Calu3 (cell line): ENCODE measurements around the gene HAS3. TPM values are rescaled to one million over a fixed set of nuclear protein-coding genes. Genes with fewer than 3 reads are reported as not detected.
"Not testable (repeated sequence)": the region's sequence is repeated elsewhere in the genome, so short reads cannot be mapped to it uniquely, and the experiment has no call there.

Experiments
- BruUV-seq: library from RNA; stranded (reverse); fragments of 400-500 nt; replicated peaks from 2 replicates; lab custom pipeline; 2021; lab: Mats Ljungman, UMichigan
- CTCF ChIA-PET: fragments of 300-600 bp; sonication (Branson Sonifier 250); formaldehyde crosslinking; loops from one replicate; lab custom pipeline; 2022; ENCODE audit warnings: antibody characterized with exemption; lab: Charles Lee
- DNase-seq: peaks from one replicate; pipeline ENCODE4 v3.0.0; 2022
- H3K27ac Mint-ChIP-seq: one replicate; pipeline ENCODE4 v1.8.0; 2022; ENCODE audit warnings: mixed read lengths; ENCODE audit not compliant: unreplicated experiment
- H3K27me3 Mint-ChIP-seq: one replicate; pipeline ENCODE4 v1.8.0; 2022; ENCODE audit warnings: mixed read lengths; ENCODE audit not compliant: unreplicated experiment
- H3K36me3 Mint-ChIP-seq: one replicate; pipeline ENCODE4 v1.8.0; 2022; ENCODE audit warnings: mild to moderate bottlenecking, moderate library complexity, mixed read lengths; ENCODE audit not compliant: insufficient read depth, unreplicated experiment
- H3K4me1 Mint-ChIP-seq: one replicate; pipeline ENCODE4 v1.8.0; 2022; ENCODE audit warnings: mild to moderate bottlenecking, low read depth, mixed read lengths; ENCODE audit not compliant: unreplicated experiment
- H3K4me3 Mint-ChIP-seq: one replicate; pipeline ENCODE4 v1.8.0; 2022; ENCODE audit warnings: mild to moderate bottlenecking, low read depth, moderate library complexity, mixed read lengths; ENCODE audit not compliant: unreplicated experiment
- H3K9me3 Mint-ChIP-seq: one replicate; pipeline ENCODE4 v1.8.0; 2022; ENCODE audit warnings: low read depth, mixed read lengths; ENCODE audit not compliant: unreplicated experiment
- intact Hi-C: fragments of 100-400 bp; cut with micrococcal nuclease; formaldehyde crosslinking; loops from one replicate; pipeline ENCODE4 v1.10.0; 2022; ENCODE audit not compliant: unreplicated experiment
- total RNA-seq: library from RNA; stranded (reverse); gene quantifications from 2 replicates; pipeline ENCODE4 v1.2.3, GENCODE V29; 2022
- TF ChIP-seq, protein P1 (sequence below): fragments of 200-600 bp; IDR thresholded peaks from one replicate; pipeline ENCODE4 v1.8.0; 2022; ENCODE audit warnings: antibody characterized with exemption; ENCODE audit not compliant: unreplicated experiment

The HAS3 gene
- total RNA-seq, 1 experiment from 2014 or later = 33.2 TPM

DNA sequence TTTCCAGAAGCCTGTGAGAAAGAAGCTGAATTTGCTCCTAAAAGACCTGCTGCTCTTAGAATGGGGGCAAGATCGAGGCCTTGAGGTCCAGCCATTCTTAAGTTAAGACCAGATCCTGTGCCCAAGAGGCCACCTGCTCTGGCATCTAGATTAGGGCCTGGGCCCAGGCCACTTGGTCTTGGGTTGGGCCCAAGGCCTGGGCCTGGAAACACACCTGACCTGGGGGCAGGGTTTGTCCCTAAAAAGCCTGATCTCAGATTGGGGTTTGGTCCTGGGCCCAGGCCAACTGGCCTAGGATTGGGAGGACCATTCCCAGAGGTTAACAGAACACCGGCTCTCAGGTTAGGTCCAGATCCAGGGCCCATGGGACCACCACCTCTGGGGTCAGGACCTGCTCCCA, 14.1 kb downstream of the HAS3 start:
- Mint-ChIP-seq H3K9me3 (no peaks in the 10 kb centered on the region), H3K36me3 (peaks cover 46% of the 10 kb centered on the region), H3K4me1 (no peaks in the 10 kb centered on the region), H3K4me3 (no peak overlapping the region), H3K27ac (no peak overlapping the region), H3K27me3 (no peaks in the 10 kb centered on the region)
- no TSS peak for BruUV-seq
- TF ChIP-seq, protein P1, sequence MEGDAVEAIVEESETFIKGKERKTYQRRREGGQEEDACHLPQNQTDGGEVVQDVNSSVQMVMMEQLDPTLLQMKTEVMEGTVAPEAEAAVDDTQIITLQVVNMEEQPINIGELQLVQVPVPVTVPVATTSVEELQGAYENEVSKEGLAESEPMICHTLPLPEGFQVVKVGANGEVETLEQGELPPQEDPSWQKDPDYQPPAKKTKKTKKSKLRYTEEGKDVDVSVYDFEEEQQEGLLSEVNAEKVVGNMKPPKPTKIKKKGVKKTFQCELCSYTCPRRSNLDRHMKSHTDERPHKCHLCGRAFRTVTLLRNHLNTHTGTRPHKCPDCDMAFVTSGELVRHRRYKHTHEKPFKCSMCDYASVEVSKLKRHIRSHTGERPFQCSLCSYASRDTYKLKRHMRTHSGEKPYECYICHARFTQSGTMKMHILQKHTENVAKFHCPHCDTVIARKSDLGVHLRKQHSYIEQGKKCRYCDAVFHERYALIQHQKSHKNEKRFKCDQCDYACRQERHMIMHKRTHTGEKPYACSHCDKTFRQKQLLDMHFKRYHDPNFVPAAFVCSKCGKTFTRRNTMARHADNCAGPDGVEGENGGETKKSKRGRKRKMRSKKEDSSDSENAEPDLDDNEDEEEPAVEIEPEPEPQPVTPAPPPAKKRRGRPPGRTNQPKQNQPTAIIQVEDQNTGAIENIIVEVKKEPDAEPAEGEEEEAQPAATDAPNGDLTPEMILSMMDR = no peak
- CTCF ChIA-PET = no interaction called here
- intact Hi-C loops = loop anchor here (10.0 kb wide), 1 partner anchor 415 kb away; no protein-coding TSS in a partner anchor
- DNase-seq = no peak

GRCh38 chr16:69120096-69120664, 14.7 kb downstream of the HAS3 start:
- DNase-seq = no peak
- no peaks in the 10 kb centered on the region for H3K27me3 Mint-ChIP-seq
- CTCF ChIA-PET = interaction anchor here (0.5 kb wide), 1 partner anchor 95 kb away, joined by 3 read pairs; no protein-coding TSS in a partner anchor
- no peaks in the 10 kb centered on the region for H3K4me1 Mint-ChIP-seq
- H3K9me3 Mint-ChIP-seq = no peaks in the 10 kb centered on the region
- no peak overlapping the region for H3K4me3 Mint-ChIP-seq
- H3K27ac Mint-ChIP-seq = no peak overlapping the region
- peaks cover 42% of the 10 kb centered on the region for H3K36me3 Mint-ChIP-seq
- TF ChIP-seq, protein P1 = no peak
- intact Hi-C loops = loop anchor here (10.0 kb wide), 1 partner anchor 595 kb away; no protein-coding TSS in a partner anchor
- BruUV-seq = TSS peak; percentile 24

- H3K27me3 Mint-ChIP-seq = no peaks in the 10 kb centered on the region
- BruUV-seq = no TSS peak
- DNase-seq = peak; percentile 70
- H3K36me3 Mint-ChIP-seq = peaks cover 35% of the 10 kb centered on the region
- CTCF ChIA-PET = interaction anchor here (0.7 to 2.4 kb wide), 15 partner anchors 10 to 682 kb away, joined by 3 to 10 read pairs (median 4); no protein-coding TSS in a partner anchor
- no peak overlapping the region for H3K27ac Mint-ChIP-seq
- H3K4me1 Mint-ChIP-seq = no peaks in the 10 kb centered on the region
- no peak overlapping the region for H3K4me3 Mint-ChIP-seq
- intact Hi-C loops = loop anchor here (1.0 to 10.0 kb wide), 3 partner anchors 222 to 599 kb away; no protein-coding TSS in a partner anchor
- no peaks in the 10 kb centered on the region for H3K9me3 Mint-ChIP-seq
- TF ChIP-seq, protein P1 = peak; percentile 83
Measured at GRCh38 chr16:69123910-69124309, 18.5 kb downstream of the HAS3 start.

DNA sequence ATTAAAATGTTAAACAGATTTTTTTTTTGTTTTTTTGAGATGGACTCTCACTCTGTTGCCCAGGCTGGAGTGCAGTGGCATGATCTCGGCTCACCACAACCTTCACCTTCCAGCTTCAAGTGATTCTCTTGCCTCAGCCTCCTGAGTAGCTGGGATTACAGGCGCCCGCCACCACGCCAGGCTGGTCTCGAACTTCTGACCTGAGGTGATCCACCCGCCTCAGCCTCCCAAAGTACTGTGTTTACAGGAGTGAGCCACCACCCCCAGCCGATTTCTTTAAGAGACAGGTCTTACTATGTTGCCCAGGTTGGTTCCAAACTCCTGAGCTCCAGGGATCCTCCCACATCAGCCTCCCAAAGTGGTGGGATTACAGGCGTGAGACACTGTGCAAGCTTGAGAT, 19.0 kb downstream of the HAS3 start:
- H3K4me1 Mint-ChIP-seq, DNase-seq, H3K27ac Mint-ChIP-seq, BruUV-seq, H3K4me3 Mint-ChIP-seq, H3K27me3 Mint-ChIP-seq, H3K9me3 Mint-ChIP-seq: not testable (repeated sequence)
- intact Hi-C loops = loop anchor here (1.0 to 10.0 kb wide), 3 partner anchors 222 to 600 kb away; no protein-coding TSS in a partner anchor
- H3K36me3 Mint-ChIP-seq = peaks cover 33% of the 10 kb centered on the region
- CTCF ChIA-PET = interaction anchor here (0.7 to 2.4 kb wide), 11 partner anchors 9 to 682 kb away, joined by 3 to 9 read pairs (median 3); no protein-coding TSS in a partner anchor

DNA sequence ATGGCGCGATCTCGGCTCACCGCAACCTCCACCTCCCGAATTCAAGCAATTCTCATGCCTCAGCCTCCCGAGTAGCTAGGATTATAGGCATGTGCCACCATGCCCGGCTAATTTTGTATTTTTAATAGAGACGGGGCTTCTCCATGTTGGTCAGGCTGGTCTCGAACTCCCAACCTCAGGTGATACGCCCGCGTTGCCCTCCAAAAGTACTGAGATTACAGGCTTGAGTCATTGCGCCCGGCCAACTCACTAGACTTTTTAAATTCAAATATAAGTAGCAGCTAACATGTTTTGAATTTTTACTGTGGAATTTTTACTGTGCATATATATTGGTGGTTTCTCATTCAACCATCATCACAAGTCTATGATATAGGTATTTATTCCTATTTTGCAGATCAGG, 19.5 kb downstream of the HAS3 start:
- H3K9me3 Mint-ChIP-seq, H3K4me3 Mint-ChIP-seq, BruUV-seq, H3K4me1 Mint-ChIP-seq, DNase-seq, H3K27me3 Mint-ChIP-seq, H3K27ac Mint-ChIP-seq: not testable (repeated sequence)
- CTCF ChIA-PET = interaction anchor here (0.9 to 2.4 kb wide), 3 partner anchors 223 to 535 kb away, joined by 3 to 9 read pairs (median 4); no protein-coding TSS in a partner anchor
- H3K36me3 Mint-ChIP-seq = peaks cover 30% of the 10 kb centered on the region
- intact Hi-C loops = loop anchor here (1.0 to 10.0 kb wide), 3 partner anchors 223 to 600 kb away; no protein-coding TSS in a partner anchor
